NCI-H1048 (cell line): ENCODE data around the gene LHB.
"Not testable (repeated sequence)": the region's sequence is repeated elsewhere in the genome, so short reads cannot be mapped to it uniquely, and the experiment has no call there.

Experiments
- DNase-seq: peaks from one replicate; lab custom pipeline; 2025; lab: John Stamatoyannopoulos, UW

The LHB gene

GRCh38 chr19:49038111-49038510, 21.2 kb upstream of the LHB start:
- DNase-seq = not testable (repeated sequence)

DNA sequence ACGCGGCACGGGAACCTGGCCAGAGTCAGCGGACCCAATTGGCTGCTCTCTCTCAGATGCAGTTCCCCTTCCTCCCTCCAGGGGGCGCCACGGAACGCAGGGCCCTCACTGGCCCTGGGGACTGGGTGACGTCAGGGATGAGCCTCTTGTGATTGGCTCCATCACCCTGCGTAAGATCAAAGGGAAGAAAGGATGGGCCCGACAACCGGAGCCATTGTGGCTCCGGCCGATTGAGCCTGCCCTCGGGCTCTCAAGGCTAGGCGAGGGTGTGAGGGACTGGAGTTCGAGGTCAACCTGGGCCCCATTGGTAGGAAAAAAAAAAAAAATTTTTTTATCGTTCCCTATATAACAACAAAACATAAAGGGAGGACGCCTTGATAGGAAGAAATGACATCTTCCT, 19.9 kb upstream of the LHB start, which contains the start of gene CGB1:
Gene CGB1 (minus strand): TSS at position 81 of the 400 bp plus-strand sequence. CDS start 184 bp downstream, outside the sequence.
- DNase-seq = not testable (repeated sequence)

DNA sequence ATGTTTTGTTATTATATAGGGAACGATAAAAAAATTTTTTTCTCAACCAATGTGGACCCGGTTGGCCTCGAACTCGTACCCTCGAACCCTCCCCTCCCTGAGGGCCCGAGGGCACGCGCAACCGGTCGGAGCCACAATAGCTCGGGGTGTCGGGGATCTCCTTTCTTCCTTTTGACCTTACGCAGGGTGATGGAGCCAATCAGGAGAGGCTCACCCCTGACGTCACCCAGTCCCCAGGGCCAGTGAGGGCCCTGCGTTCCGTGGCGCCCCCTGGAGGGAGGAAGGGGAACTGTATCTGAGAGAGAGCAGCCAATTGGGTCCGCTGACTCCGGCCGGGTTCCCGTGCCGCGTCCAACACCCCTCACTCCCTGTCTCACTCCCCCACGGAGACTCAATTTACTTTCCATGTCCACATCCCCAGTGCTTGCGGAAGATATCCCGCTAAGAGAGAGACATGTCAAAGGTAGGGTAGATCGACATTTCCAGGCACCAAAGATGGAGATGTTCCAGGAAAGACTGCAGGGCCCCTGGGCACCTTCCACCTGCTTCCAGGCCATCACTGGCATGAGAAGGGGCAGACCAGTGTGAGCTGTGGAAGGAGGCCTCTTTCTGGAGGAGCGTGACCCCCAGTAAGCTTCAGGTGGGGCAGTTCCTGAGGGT, 14.9 kb upstream of the LHB start, which contains the start of gene CGB2:
Gene CGB2 (plus strand): TSS at position 249 of the 660 bp plus-strand sequence. CDS start 206 bp downstream, at position 455.
- DNase-seq = not testable (repeated sequence)

DNA sequence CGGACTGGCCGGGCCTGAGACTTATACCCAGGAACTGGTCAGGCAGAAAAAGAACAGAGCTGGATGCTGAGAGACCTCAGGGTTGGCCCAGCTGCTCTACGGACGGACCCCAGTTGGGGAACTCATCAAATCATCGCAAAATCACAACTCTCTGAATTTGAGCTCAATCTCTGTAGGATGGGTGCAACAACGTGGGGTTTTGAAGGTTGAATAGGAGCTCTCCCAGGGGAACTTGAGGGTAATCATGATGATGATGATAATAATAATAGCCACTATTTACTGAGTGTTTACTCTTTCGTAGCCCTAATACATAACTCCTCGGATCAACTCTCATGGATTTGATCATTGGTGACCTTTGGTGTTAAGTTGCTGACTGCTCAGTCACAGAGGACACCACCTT, 13.4 kb upstream of the LHB start:
- DNase-seq = not testable (repeated sequence)

DNA sequence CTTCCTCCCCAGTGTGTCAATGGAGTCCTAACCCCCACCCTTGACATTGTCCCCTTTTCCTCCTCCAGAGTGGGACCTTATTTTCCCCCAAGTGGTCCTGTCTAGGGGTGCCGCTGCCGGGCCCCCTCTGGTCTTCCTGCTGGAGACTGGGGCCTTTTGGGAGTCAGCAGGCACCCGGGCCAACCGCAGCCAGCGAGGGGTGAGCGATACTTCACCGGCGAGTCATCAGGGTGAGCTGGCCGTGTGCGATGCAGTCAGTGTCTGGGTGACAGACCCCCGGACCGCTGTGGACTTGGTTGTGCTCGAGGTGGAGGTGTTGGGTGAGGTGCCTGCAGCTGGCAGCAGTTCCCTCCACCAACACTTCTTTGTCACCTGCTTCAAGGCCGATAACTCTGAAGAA, 12.9 kb upstream of the LHB start:
- DNase-seq = not testable (repeated sequence)

GRCh38 chr19:49028686-49029085, 11.8 kb upstream of the LHB start:
- not testable (repeated sequence) for DNase-seq

DNA sequence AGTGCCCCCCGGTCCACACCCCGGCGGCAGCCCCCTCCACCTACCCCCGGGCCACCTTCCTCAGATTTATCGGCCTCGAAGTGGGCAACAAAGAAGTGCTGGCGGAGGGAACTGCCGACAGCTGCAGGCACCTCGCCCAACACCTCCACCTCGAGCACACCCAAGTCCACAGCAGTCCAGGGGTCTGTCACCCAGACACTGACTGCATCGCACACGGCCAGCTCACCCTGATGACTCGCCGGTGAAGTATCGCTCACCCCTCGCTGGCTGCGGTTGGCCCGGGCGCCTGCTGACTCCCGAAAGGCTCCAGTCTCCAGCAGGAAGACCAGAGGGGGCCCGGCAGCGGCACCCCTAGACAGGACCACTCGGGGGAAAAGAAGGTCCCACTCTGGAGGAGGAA, 8.7 kb upstream of the LHB start:
- not testable (repeated sequence) for DNase-seq

DNA sequence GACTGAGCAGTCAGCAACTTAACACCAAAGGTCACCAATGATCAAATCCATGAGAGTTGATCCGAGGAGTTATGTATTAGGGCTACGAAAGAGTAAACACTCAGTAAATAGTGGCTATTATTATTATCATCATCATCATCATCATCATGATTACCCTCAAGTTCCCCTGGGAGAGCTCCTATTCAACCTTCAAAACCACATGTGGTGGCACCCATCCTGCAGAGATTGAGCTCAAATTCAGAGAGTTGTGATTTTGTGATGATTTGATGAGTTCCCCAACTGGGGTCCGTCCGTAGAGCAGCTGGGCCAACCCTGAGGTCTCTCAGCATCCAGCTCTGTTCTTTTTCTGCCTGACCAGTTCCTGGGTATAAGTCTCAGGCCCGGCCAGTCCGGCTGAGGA, 8.2 kb upstream of the LHB start:
- not testable (repeated sequence) for DNase-seq

DNA sequence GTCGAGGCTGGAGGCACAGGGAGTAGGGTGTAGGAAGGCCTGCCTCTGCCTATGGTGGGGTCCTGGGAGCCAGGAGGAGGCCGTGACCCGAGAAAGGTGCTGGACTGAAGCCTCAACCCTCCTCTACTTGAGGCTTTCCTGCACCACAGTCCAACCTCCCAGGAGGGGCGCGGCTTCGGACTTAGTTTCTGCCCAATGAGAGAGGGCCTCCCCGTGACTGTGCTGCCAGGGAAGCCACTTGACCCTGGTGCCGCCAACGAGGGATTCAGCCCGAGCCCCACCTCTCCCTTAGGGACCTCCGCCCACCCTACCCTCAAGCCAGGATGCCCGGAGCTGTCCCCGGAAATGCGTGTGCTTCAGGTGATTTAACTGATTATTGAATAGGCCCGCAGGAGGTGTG, 7.3 kb upstream of the LHB start, which contains the start of gene CGB3:
Gene CGB3 (minus strand): TSS at position 101 of the 400 bp plus-strand sequence. CDS start 362 bp downstream, outside the sequence.
- DNase-seq = not testable (repeated sequence)

GRCh38 chr19:49022116-49022515, 5.2 kb upstream of the LHB start:
- no peak for DNase-seq

DNA sequence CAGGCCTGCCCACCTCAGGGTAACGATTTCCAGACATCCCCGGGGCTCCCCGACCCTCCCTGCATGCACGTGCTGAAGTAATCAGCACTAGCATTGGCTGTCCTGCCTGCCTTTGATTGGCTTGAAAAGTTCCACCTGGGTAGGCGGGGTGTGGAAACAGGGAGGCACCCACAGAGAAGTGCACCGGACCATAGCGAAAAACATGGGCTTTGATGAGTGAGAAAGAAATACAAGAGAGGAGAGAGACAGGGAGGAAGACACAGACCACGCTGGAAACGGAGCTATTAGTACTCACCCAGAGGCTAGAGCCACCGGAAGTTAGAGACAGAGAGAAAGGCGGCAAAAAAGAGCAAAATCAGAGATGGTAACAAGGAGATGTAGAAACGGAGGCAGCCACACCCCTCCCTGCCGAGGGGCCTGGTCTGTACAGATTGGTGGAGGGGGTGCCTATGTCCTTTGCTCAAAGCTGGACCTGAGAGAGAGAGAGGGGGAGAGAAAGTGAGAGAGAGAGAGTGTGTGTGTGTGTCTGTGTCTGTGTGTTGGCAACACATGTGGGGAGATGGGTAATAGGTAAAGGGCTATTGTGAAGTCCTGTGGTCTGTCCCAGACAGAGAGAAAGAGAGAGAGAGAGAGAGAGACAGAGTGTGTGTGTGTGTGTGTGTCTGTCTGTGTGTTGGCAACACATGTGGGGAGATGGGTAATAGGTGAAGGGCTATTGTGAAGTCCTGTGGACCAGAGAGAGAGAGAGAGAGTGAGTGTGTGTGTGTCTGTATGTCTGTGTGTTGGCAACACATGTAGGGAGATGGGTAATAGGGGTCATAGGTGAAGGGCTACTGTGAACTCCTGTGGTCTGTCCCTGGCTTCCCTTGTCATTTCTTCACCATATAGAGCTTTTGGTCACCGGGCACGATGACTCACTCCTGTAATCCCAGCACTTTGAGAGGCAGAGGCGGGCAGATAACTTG, 4.3 kb upstream of the LHB start:
- no peak for DNase-seq

DNA sequence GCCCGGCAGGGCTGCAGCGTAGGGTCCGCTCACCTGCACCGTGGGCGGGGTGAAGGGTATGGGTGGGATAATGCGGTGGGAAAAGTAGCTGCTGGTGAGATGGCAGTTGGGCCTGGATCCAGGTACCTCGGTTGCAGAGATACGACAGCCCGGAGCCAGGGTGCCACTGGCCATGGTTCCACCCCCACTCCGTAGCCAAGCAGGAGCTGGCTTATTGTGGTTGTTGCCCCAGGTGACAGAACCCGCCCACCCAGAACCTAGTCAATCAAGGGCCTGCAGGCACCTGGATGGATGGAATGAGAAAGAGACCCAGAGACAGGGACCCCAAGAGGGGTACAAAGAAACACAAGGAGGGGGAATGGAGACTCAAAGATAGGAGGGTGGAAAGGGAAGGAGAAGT, 3.5 kb upstream of the LHB start:
- no peak for DNase-seq

DNA sequence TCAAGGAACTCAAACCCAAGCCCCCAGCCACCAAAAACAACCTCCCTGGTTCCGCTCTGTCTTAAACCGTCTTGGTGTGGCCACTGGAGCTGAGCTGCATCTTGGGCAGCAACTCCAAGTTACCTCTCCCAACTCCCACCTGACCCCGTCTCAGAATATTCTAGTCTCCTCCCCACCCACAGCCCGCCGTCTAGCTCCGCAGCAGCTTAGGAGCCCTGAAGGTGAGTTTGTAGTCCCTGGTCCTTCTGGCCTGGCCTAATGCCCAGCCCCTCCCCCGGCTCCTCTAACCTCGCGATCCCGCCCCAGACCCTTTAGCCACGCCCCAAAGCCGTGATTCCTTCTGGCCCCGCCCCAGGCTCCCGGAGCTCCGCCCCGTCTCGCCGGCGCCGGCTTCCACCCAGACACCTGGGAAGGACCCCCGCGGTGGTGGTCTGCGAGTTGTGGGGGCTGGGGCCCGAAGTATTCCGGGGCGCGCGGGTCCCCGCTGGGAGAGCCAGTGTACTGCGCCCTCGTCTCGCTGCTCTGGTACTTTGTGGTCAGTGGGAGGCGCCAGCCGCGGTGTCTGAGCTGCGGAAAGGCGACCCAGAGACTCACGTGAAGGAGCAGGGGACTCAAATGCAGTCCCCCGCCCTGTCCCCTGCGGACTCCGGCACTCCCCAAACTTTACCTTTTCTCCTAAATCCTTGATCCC, 2.5 kb upstream of the LHB start:
- no peak for DNase-seq

DNA sequence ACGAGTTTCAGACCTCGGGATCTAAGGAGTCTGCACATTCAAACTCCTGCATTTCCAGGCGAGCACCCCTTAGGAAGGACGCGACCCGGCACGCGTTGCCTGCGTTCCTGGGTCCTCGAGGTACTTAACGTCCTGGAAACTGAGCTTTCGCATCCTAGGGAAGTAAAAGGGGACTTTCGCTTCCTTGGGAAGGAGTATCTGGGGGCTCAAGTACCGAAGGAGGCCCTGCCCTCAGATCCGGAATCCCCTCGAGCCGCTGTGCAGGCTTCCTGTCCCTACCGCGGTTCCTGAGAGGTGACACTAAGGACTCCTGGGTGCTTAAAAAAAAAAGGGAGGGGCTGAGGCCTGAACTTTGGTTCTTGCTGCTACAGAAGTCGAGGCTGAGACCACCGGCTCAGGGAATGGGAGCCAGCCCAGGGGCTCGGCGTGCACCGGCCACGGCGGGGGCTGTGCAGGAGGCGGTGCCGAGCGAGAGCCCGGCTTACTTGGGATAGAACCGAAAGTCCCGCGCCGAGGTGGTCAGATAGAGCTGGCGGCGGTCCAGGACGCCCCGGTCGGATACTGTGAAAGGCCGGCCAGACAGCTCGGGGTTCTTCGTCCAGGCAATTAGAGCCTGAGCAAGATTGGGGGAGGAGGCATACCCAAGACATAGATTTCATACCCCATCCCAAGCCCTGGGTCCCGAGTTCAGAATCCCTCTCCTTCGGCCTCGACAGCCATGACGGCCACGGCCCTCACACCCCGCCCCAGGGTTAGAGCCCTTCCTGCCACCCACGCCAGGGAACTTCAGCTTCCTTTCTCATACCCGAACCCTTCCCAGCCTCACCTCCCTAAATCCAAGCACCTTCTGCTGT, 1.7 kb upstream of the LHB start:
- DNase-seq = not testable (repeated sequence)

DNA sequence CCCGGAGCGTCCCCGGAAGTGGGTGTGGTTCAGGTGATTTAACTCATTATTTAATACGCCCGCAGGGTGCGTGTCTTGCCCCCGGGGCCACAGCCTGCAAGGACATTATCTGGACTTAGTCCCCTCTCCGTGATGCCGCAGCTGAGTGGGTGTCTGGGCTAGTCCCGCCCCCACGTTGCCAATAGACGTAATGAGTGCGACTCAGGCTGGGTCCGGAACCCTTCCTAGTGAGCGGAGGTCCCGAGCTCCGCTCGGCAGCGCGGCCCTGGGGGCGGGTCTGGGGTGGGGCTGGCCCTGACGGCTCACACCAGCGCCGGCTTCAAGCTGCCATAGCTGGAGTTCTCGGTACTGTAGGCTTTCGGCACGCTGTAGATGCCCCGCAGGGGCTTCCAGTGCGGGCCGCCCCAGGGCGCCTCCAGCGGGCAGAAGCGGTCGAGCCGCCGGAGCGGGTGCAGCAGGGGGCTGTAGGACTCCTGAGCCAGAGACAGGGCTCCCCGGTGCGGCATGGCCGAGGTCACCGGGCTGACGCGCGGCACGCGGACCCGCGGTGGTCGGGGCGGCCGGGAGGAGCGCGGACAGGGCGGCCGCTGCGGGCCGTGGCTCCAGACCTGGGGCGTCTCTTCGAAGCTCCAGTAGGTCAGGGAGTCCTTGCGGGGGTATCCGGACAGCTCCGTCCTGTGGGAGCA, 918 bp upstream of the LHB start:
- no peak for DNase-seq

GRCh38 chr19:49016067-49016839, 638 bp downstream of the LHB start:
- DNase-seq = no peak

- no peak for DNase-seq
These were observed 2.0 kb downstream of the LHB start for GRCh38 chr19:49014870-49015255.

DNA sequence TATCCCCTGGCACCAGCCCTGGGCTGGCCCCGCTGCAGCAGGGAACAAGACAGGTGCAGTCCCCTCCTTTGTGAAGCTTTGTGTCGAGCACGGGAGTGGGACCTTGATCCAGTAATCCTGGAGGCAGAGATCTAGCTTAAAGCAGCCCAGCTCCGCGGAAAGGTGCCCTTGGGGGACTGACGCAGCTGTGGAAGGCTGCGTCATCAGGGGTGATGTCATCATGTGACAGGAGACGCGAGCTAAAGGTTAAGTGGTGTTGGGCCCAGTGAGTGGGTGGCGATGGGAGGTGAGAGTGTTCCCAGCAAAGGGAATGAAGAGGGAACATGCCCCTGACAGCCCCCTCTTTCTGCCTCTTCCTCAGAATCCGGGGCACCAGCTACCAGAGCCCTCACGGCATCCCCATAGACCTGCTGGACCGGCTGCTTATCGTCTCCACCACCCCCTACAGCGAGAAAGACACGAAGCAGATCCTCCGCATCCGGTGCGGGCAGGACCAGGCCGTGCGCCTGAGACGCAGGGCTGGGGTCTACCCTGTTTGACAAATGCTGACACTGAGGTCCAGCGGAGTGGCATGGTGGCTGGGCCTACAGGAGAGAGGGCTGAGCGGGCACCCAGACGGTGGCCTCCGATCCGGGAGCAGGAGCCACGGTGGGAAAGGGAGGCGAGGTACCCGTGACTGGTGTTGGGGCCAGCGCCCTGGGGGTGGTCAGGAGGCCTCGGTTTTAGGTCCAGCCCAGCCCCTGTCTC, 2.6 kb downstream of the LHB start:
- no peak for DNase-seq

- no peak for DNase-seq
These were observed 5.7 kb downstream of the LHB start for GRCh38 chr19:49011194-49011593.
